ENCODE data around the gene PEX16. TPM values are rescaled to one million over a fixed set of nuclear protein-coding genes. Genes with fewer than 3 reads are reported as not detected.
"Not testable (repeated sequence)": the region's sequence is repeated elsewhere in the genome, so short reads cannot be mapped to it uniquely, and the experiment has no call there.

PEX16 gene
- total and polyA plus RNA-seq, 9 donors, result 2.9 to 31.7 (median 26.5) TPM

DNA sequence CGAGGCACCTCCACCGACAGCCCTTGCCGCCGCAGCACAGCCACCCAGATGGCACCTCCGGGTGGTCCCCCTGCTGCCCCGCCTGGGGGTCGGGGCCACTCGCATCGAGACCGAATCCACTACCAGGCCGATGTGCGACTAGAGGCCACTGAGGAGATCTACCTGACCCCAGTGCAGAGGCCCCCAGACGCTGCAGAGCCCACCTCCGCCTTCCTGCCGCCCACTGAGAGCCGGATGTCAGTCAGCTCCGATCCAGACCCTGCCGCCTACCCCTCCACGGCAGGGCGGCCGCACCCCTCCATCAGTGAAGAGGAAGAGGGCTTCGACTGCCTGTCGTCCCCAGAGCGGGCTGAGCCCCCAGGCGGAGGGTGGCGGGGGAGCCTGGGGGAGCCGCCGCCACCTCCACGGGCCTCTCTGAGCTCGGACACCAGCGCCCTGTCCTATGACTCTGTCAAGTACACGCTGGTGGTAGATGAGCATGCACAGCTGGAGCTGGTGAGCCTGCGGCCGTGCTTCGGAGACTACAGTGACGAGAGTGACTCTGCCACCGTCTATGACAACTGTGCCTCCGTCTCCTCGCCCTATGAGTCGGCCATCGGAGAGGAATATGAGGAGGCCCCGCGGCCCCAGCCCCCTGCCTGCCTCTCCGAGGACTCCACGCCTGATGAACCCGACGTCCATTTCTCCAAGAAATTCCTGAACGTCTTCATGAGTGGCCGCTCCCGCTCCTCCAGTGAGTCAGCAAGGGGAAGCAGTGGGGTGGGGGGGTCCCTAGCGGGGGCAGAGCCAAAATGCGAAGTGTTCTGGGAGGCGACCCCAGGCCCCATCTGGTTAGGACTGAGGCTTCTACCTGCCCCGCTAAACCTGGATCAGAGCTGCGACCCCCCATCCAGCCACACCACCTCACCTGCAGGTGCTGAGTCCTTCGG is 15.0 kb downstream of the PEX16 start:
- H3K4me3 ChIP-seq, result no peak overlapping the region
- no peak for DNase-seq
- TF ChIP-seq, protein P1, sequence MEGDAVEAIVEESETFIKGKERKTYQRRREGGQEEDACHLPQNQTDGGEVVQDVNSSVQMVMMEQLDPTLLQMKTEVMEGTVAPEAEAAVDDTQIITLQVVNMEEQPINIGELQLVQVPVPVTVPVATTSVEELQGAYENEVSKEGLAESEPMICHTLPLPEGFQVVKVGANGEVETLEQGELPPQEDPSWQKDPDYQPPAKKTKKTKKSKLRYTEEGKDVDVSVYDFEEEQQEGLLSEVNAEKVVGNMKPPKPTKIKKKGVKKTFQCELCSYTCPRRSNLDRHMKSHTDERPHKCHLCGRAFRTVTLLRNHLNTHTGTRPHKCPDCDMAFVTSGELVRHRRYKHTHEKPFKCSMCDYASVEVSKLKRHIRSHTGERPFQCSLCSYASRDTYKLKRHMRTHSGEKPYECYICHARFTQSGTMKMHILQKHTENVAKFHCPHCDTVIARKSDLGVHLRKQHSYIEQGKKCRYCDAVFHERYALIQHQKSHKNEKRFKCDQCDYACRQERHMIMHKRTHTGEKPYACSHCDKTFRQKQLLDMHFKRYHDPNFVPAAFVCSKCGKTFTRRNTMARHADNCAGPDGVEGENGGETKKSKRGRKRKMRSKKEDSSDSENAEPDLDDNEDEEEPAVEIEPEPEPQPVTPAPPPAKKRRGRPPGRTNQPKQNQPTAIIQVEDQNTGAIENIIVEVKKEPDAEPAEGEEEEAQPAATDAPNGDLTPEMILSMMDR (IDR thresholded peaks at IDR 0.05), result no peak
- no peak for TF ChIP-seq POLR2A (IDR thresholded peaks at IDR 0.05)
- TF ChIP-seq EP300 (IDR thresholded peaks at IDR 0.05), result no peak
- WGBS, 3 donors, result 88 to 90% (median 90%) methylated on average over 52 to 56 of the region's 56 CpGs
- H3K4me1 ChIP-seq (ENCODE audit: insufficient read depth), result peaks cover 6% of the 10 kb centered on the region
- intact Hi-C loops (cut with DNase I), result no loop called here
- no peaks in the 10 kb centered on the region for H3K27me3 ChIP-seq
- no peaks in the 10 kb centered on the region for H3K9me3 ChIP-seq
- H3K36me3 ChIP-seq, result no peaks in the 10 kb centered on the region
- no peak overlapping the region for H3K27ac ChIP-seq

DNA sequence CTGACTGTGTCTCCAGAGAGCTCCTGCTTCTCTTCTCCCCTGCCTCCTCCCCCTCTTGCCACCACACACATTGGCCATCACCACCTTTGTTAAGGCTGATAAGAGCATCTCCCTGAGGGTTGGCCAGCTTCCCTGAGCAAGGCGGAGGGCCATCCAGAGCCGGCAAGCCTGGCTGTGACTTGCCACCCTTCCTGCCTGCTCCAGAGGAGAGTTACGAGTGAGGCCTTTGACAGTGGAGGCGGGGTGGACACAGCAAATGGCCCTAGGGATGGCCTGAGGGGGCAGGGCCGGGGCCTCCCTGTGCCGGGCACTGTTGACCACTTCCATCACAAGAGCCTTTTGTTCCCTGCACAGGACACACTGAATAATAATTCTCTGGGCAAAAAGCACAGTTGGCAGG is 16.1 kb downstream of the PEX16 start:
- Histone ChIP-seq H3K27me3 (no peaks in the 10 kb centered on the region), H3K4me3 (no peak overlapping the region), H3K9me3 (no peaks in the 10 kb centered on the region), H3K36me3 (no peaks in the 10 kb centered on the region), H3K4me1 (ENCODE audit: insufficient read depth) (peaks cover 6% of the 10 kb centered on the region), H3K27ac (no peak overlapping the region)
- TF ChIP-seq EP300 (IDR thresholded peaks at IDR 0.05) (no peak), POLR2A (IDR thresholded peaks at IDR 0.05) (no peak)
- TF ChIP-seq, protein P1 (IDR thresholded peaks at IDR 0.05), result no peak
- intact Hi-C loops (cut with DNase I), result no loop called here
- 80 to 93% (median 90%) methylated on average over 6 of the region's 6 CpGs for WGBS, 3 donors
- no peak for DNase-seq

DNA sequence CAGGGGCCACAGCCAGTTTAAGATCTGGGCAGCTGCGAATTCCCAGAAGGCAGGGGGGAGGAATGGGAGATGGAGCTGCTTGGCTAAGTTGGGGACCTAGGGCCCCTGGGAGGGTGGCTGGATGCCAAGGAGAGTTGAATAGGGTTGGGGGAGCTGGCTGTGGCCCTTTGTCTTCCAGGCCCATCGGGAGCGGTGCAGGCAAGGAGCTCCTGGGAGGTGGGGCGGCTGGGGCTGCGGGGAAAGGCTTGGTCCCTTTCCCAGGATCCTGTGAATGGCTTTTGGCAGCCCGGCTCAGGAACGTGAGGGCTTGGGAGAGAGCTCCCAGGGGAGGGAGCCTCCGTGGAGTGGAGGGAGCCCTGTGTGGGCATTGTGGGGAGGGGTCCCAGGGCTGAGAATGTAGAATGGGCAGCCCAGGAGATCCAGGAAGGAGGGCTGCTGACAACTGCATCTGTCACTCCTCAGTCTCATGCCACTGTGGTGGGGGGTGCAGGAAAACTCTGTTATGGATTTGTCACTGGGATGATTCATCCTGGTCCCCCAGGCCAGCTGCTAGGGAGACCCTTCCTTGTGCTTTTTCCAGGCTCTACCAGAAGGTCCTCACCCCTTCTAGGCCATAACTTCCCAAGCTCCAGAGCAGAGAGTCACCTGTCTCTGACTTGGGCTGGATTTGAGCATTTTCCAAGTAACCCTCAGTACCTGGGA is 16.6 kb downstream of the PEX16 start:
- TF ChIP-seq, protein P1 (IDR thresholded peaks at IDR 0.05), result no peak
- TF ChIP-seq EP300 (IDR thresholded peaks at IDR 0.05) (no peak), POLR2A (IDR thresholded peaks at IDR 0.05) (no peak)
- H3K27ac ChIP-seq, result peak overlapping the region in 1 of 2 donors; percentile 13
- H3K4me3 ChIP-seq, result peak overlapping the region; percentile 38
- no peaks in the 10 kb centered on the region for H3K36me3 ChIP-seq
- 1 to 7% (median 6%) methylated on average over 8 of the region's 8 CpGs for WGBS, 3 donors
- intact Hi-C loops (cut with DNase I), result loop anchor here in 1 of 4 donors (1.0 kb wide), 1 partner anchor 54 kb away; the partner anchor contains the start of gene CRY2
- H3K9me3 ChIP-seq, result no peaks in the 10 kb centered on the region
- peaks cover 6% of the 10 kb centered on the region for H3K4me1 ChIP-seq (ENCODE audit: insufficient read depth)
- no peaks in the 10 kb centered on the region for H3K27me3 ChIP-seq
- DNase-seq, result peak in 4 of 5 donors; percentile 43 to 66 (median 57)

DNA sequence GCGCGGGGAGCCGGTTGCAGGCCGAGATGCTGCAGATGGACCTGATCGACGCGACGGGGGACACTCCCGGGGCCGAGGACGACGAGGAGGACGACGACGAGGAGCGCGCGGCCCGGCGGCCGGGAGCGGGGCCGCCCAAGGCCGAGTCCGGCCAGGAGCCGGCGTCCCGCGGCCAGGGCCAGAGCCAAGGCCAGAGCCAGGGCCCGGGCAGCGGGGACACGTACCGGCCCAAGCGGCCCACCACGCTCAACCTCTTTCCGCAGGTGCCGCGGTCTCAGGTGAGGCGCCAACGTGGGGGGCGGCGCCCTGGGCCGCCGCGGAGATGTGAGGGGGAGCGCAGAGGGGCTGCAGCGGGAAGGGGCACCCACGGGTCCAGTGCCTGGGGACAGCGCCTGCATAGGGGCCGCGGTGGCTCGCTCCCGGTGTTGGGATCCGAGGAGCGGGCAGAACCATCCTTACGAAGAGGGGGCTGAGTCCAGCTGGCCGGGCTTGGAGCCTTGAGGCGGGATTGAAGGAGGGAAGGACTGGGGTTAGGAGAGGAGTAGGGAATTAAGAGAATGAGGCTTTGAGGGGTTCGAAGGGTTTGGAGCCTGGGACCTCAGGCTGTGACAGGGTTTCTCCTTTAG is 17.4 kb downstream of the PEX16 start:
- H3K36me3 ChIP-seq; DNase-seq; H3K4me1 ChIP-seq (ENCODE audit: insufficient read depth); H3K9me3 ChIP-seq; H3K27me3 ChIP-seq: not testable (repeated sequence)
- TF ChIP-seq POLR2A (IDR thresholded peaks at IDR 0.05), result peak; percentile 0
- peak overlapping the region; percentile 13 to 64 for H3K27ac ChIP-seq
- intact Hi-C loops (cut with DNase I), result loop anchor here in 1 of 4 donors (1.0 kb wide), 1 partner anchor 53 kb away; the partner anchor contains the start of gene CRY2
- WGBS, 3 donors, result 1% methylated on average over 36 to 39 of the region's 59 CpGs
- H3K4me3 ChIP-seq, result peak overlapping the region; percentile 38

All from ovary (tissue), 9 donors.